Cerebellar nuclear complex (tissue), 1 donor: Measurements from ENCODE around the gene EHMT2.
"Not testable (repeated sequence)": the region's sequence is repeated elsewhere in the genome, so short reads cannot be mapped to it uniquely, and the experiment has no call there.

Experiments
- DNase-seq, 2 experiments: peaks; one replicate each; lab custom pipeline; 2025; lab: John Stamatoyannopoulos, UW

EHMT2 gene

GRCh38 chr6:31870385-31870921 lies 27.0 kb downstream of the EHMT2 start:
- DNase-seq, result no peak

- no peak for DNase-seq
These were observed 28.2 kb downstream of the EHMT2 start for GRCh38 chr6:31869343-31869742.

- DNase-seq, result not testable (repeated sequence)
These were observed 28.9 kb downstream of the EHMT2 start for GRCh38 chr6:31868658-31868971.

GRCh38 chr6:31865205-31866118 lies 32.0 kb downstream of the EHMT2 start:
- no peak for DNase-seq

DNA sequence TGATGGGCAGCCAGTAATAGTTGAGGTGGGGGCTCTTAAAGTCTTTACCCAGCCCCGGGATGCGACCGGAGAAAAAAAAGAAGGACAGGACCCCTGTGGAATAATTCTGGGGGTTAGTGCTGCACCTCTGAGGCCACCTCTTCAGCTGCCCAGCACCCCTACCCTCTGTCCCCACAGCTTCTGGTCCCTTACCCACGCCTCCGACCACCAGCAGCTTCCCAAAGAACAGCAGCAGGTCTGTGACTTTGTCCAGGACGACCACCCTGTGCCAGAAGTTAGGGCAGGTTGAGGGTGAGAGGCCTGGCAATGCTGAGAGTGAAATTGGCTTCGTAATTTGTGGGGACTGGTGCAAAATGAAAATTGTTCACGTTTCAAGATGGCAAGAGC lies 32.7 kb downstream of the EHMT2 start:
- DNase-seq, result no peak

GRCh38 chr6:31864123-31864562 lies 33.4 kb downstream of the EHMT2 start:
- DNase-seq, result not testable (repeated sequence)

DNA sequence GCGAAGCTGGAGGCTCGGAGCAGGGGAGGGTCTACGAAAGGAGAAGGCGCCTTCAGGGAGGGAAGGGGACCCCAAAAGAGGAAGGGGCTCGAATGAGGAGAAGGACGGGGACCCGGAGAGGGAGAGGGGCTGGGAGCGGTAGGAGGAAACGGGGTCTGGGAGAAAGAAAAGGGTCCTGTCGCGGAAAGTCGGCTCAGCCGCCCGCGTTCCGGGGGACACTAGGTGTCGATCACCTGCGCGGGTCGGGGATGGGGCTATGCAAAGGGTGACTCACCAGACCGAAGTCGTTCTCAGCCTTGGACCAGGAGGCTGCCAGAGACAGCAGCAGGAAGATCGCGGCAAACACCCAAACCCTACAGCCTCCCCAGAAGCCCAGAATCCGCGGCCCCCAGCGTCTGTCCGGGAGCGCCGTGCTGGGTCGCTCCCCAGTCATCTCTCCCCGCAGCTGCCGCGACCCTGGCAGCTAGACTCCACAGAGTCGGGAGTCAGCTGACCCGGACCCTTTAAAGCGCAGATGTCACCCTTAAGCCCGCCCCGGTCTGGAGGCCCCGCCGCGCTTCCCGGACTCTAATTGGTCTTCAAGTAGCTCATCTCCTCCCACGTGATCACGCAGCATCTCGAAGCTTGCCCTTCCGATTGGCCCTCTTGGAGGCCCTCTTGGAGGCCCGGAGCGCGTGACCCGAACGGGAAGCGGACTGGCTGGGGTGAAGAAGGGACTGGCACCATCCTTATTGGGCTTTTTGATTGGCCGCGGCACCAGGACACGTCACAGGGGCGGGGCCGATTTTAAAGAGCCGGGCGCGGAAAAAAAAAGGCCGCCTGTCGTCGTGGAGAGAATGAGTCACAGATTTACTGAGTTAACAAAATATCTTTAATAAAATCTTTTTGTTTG lies 34.9 kb downstream of the EHMT2 start, which contains the start of gene NEU1:
TSS of gene NEU1 (minus strand) at position 478 of the 892 bp plus-strand sequence. CDS start at position 433, 45 bp downstream.
- peak; percentile 100 for DNase-seq

DNA sequence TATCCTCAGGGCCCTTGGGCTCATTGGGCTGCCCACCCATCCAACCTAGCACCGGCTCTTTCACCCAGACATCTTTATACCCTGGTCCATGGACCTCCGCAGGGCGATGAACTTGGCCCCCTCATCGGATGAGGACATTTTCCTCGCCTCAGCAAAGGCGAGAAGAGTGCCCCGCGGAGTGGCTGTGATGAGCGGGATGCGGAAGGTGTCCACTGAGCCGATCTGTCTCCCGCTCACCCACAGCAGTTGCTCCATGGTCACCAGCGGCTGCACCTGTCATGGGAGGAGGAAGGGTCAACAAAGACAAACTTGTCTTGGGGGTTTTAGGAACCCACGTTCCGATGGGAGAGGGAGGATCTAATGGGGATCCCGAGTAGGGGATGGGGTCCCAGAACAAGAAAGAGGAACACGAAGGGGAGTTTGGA lies 35.6 kb downstream of the EHMT2 start:
- no peak for DNase-seq

- no peak for DNase-seq
These were observed 36.3 kb downstream of the EHMT2 start for GRCh38 chr6:31861150-31861549.

DNA sequence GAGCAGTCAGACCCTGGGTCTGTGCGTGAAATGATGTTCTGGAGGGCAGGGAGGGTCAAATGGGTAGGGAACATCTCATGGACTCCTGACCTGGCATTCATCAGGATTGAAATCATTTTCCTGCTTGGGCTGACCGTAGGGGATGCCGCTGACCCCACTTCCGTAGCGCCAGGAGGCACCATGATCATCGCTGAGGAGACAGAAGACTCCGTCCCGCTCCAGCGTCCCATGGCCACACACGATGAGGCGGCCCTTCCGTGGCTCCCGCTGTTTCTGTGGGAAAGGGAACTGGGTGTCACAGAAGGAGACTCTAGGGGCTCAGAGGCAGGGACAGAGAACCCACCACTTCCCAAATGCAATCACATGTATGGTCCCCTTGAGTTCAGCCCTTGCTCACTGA lies 37.1 kb downstream of the EHMT2 start:
- no peak for DNase-seq

DNA sequence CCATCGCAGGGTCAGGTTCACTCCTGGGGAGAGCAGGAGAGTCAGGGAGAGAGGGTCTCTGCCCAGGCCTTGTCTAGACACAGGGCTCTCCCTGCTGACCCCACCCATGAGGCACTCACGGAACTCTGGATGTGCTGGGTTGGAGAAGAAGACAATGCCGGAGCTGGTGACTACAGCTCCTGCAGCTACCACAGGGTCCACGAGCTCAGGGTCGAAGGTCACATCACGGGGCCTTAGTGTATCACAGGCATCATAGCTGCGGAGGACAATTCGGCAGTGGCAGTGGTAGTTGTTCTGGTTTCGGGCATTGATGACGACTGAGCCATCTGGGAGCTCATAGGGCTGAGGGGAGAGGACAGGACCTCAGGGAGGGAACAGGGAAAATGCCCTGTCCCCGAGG lies 37.6 kb downstream of the EHMT2 start:
- DNase-seq, result no peak

GRCh38 chr6:31858707-31859106 lies 38.8 kb downstream of the EHMT2 start:
- no peak for DNase-seq

GRCh38 chr6:31857774-31858173 lies 39.7 kb downstream of the EHMT2 start:
- not testable (repeated sequence) for DNase-seq

DNA sequence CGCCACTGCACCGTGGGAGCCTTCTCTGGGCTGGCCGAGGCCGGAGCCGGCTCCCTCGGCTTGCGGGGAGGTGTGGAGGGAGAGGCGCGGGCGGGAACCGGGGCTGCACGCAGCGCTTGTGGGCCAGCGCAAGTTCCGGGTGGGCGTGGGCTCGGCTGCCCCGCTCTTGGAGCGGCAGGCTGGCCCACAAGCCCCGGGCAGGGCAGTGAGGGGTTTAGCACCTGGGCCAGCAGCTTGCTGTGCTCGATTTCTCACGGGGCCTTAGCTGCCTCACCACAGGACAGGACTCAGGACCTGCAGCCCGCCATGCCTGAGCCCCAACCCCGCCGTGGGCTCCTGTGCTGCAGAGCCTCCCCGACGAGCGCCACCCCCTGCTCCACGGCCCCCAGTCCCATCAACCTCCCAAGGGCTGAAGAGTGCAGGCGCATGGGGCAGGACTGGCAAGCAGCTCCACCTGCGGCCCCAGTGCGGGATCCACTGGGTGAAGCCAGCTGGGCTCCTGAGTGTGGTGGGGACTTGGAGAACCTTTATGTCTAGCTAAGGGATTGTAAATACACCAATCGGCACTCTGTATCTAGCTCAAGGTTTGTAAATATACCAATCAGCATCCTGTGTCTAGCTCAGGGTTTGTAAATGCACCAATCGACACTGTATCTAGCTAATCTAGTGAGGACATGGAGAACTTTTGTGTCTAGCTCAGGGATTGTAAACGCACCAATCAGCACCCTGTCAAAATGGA lies 45.3 kb downstream of the EHMT2 start:
- not testable (repeated sequence) for DNase-seq

DNA sequence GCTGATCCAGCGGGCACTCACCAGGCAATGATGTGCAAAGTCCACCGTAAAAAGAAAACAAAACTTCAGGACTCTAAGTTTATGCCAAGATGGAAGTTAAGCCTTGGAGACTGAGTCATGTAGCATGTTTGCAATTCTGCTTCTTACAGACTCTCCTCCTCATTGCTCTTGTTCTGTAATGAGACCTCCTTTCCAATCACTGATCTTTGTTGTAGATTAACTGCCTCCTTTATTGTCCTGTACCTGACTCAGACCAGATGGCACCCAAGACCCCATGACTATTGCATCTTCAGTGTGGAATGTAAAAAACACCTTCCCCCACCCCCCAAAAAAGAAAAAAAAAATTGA lies 46.0 kb downstream of the EHMT2 start:
- DNase-seq, result no peak

DNA sequence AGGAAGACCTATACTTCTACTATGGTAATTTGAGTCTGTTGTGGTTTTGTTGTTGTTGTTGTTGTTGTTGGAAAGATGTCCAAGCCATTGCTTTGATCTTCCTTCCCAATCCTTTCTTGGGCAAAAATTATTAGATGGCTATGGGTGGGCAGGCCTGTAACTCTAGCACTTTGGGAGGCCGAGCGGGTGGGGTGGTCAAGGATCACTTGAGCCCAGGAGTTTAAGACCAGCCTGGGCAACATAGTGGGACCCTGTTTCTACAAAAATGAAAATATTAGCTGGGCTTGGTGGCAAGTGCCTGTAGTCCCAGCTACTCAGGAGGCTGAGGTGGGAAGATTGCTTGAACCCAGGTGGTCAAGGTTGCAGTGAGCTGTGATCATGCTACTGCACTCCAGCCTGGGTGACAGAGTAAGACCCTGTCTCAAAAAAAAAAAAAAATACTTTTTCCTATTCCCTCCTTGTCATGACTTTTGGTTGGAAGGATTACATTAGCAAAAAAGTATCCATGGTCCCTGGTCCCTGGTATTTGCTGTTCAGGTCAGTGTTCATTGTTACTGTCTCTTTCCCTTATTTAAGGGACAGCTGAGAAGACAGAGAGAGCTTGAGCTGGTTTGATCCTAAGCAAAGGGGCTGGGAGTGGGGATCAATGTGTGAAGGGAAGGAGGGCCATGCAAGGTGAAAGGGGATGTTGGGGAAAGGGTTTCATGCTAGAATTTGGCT lies 46.6 kb downstream of the EHMT2 start:
- DNase-seq, result no peak

- DNase-seq, result no peak
These were observed 50.1 kb downstream of the EHMT2 start for GRCh38 chr6:31847276-31847978.

GRCh38 chr6:31844507-31844906 lies 53.0 kb downstream of the EHMT2 start:
- DNase-seq, result no peak

DNA sequence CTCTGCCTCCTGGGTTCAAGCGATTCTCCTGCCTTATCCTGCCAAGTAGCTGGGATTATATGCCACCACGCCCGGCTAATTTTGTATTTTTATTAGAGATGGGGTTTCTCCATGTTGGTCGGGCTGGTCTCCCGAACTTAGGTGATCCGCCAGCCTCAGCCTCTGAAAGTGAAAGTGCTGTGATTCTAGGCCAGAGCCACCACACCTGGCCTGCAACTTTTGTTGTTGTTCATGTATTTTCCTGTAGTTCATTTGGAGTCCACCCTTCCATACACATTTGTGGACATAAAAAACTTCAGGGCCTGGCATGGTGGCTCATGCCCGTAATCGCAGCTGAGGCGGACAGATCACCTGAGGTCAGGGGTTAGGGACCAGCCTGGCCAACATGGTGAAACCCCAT lies 55.4 kb downstream of the EHMT2 start:
- DNase-seq, result no peak

- DNase-seq, result not testable (repeated sequence)
These were observed 57.7 kb downstream of the EHMT2 start for GRCh38 chr6:31839779-31840126.

- no peak for DNase-seq
These were observed 58.5 kb downstream of the EHMT2 start for GRCh38 chr6:31838968-31839367.
